BJ (cell line): ENCODE data around the gene ZWINT. TPM values are rescaled to one million over a fixed set of nuclear protein-coding genes. Genes with fewer than 3 reads are reported as not detected.
A peak's percentile ranks its signal among the peaks of the same experiment; 100 is the strongest.

Source experiments
- CTCF ChIA-PET: fragments of 350-600 bp; formaldehyde crosslinking; extraction: SDS; loops from one replicate; lab custom pipeline; 2021; ENCODE audit warnings: antibody characterized with exemption, inconsistent platforms; lab: Yijun Ruan, JAX
- POLR2A ChIA-PET: fragments of 300-600 bp; sonication (Branson Sonifier 250); formaldehyde crosslinking; extraction: SDS; loops from one replicate; lab custom pipeline; 2021; ENCODE audit warnings: antibody characterized with exemption; lab: Charles Lee
- DNase-seq: peaks from one replicate; pipeline ENCODE4 v3.0.0-alpha.2; 2011; ENCODE audit warnings: low read depth
- H3K27me3 ChIP-seq: 2 replicates; pipeline ENCODE4 v1.6.0; 2011; ENCODE audit warnings: low read length; ENCODE audit not compliant: control insufficient read depth, insufficient read depth
- H3K36me3 ChIP-seq: 2 replicates; pipeline ENCODE4 v1.5.1; 2011; ENCODE audit warnings: low read length; ENCODE audit not compliant: control insufficient read depth, insufficient read depth
- H3K4me3 ChIP-seq: 2 replicates; pipeline ENCODE4 v1.5.1; 2011; ENCODE audit warnings: low read depth, mild to moderate bottlenecking, control low read depth, low read length
- CTCF ChIP-seq: IDR thresholded peaks from 2 replicates; pipeline ENCODE4 v1.5.1; 2011; ENCODE audit warnings: low read depth, mild to moderate bottlenecking, control low read depth, inconsistent platforms, low read length, moderate library complexity; ENCODE audit not compliant: insufficient read depth
- polyA minus RNA-seq: library from RNA; depleted of rRNA, polyadenylated mRNA; stranded (reverse); fragments of >200 nt; gene quantifications from 2 replicates; pipeline ENCODE4 v1.2.3, GENCODE V29; 2011; rRNA and poly(A)+ RNA removed
- polyA plus RNA-seq: library from polyadenylated mRNA; depleted of rRNA; stranded (reverse); fragments of >200 nt; gene quantifications from 2 replicates; pipeline ENCODE4 v1.2.3, GENCODE V29; 2011; rRNA removed

The ZWINT gene, protein sequence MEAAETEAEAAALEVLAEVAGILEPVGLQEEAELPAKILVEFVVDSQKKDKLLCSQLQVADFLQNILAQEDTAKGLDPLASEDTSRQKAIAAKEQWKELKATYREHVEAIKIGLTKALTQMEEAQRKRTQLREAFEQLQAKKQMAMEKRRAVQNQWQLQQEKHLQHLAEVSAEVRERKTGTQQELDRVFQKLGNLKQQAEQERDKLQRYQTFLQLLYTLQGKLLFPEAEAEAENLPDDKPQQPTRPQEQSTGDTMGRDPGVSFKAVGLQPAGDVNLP
- polyA plus RNA-seq (31.1 and 32.3 TPM in 2 replicates), polyA minus RNA-seq (6.1 and 9.6 TPM in 2 replicates)

DNA sequence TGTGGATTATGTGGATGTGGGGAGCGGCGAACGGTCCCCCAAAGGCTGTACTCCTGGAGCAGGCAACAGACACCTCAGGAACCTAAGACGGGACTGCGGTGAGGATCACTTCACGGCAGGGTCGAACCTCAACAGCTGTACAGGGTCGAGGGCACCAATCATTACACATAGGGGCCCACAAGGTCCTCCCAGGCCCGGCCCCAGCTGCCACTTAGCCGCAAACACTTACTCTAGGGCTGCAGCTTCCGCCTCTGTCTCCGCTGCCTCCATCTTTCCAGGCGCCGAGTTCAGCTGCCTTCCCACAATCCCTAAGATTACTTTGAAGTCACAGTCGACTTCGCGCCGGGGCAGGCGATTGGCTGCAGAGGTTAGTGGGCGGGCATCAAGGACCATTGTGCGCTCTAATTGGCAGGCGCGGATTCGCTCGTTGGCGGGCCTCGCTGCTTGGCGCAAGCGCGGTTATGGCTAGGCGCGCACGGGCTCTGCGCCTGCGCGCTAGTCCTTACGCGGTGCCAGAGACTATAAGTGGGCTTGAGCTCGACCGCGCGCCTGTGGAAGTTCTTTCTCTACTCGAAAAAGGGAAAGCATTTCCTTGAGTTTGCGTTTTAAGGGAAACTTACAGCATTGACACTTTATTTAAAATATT is at the start of gene ZWINT:
Gene ZWINT (minus strand): TSS at position 293 of the 646 bp plus-strand sequence. CDS start 23 bp downstream, at position 270.
- CTCF ChIA-PET: interaction anchor here (0.6 kb wide), 1 partner anchor 1704 kb away, joined by 3 read pairs; no protein-coding TSS in a partner anchor
- Histone ChIP-seq H3K36me3 (no peaks in the 10 kb centered on the region; the same call in none of the 2 replicates), H3K27me3 (no peaks in the 10 kb centered on the region), H3K4me3 (peak within 1 kb of the TSS; percentile 59)
- no peak for TF ChIP-seq CTCF
- peak; percentile 84 for DNase-seq
- POLR2A ChIA-PET: interaction anchor here (0.7 kb wide), 1 partner anchor 64 kb away, joined by 3 read pairs; no protein-coding TSS in a partner anchor

- no peaks in the 10 kb centered on the region for H3K36me3 ChIP-seq
- H3K4me3 ChIP-seq: no peak overlapping the region
- H3K27me3 ChIP-seq: no peaks in the 10 kb centered on the region
- no peak for DNase-seq
- ChIA-PET CTCF (no interaction called here), POLR2A (no interaction called here)
- TF ChIP-seq CTCF: no peak
Measured at GRCh38 chr10:56383806-56384205, 22.7 kb upstream of the ZWINT start.

DNA sequence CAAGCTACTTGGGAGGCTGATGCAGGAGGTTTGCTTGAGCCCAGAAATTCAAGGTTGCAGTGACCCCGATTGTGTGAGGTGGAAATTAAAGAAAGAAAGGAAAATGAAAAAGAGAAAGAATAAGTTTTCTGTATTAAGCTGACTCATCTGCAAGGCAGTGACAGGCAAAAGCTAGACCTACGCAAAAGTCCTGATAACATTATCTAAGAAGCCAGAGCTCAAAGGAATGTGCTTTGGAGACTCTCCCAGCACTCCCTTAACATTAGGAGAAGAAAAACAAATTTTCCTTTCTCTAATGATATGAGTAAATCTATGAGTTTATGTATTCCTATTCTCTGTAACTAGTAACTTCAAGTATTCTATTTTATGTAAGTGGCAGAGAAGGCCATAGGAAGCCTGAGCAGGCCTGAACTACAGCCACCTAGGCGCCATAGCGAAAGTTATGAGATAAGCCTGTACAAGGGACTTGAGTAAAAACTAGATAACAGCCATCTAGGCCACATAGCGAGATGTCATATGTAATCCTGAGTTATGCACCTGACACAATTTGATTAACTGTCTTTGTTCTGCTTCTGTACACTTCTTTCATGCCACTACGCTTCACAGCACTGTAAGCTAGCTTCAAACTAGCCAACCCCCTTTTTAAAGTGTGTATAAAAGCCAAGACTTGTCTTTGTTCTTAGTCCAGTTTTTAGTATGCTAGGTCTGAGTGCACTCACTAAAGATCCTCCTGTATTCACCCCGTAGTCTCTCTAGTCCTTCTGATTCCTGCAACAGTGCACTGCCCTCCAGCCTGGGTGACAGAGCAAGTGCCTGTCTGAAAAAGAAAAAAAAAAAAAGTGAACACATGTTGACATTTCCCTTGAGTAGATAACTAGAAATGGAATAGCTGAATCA is 9.4 kb upstream of the ZWINT start:
- POLR2A ChIA-PET: no interaction called here
- no peak for DNase-seq
- TF ChIP-seq CTCF: no peak
- Histone ChIP-seq H3K4me3 (no peak overlapping the region), H3K27me3 (no peaks in the 10 kb centered on the region), H3K36me3 (no peaks in the 10 kb centered on the region)
- CTCF ChIA-PET: no interaction called here

GRCh38 chr10:56360583-56360966 is 484 bp downstream of the ZWINT start:
- no peak for DNase-seq
- no peaks in the 10 kb centered on the region for H3K27me3 ChIP-seq
- ChIA-PET POLR2A (no interaction called here), CTCF (interaction anchor here (0.6 kb wide), 1 partner anchor 1704 kb away, joined by 3 read pairs; no protein-coding TSS in a partner anchor)
- no peaks in the 10 kb centered on the region; the same call in none of the 2 replicates for H3K36me3 ChIP-seq
- H3K4me3 ChIP-seq: peak overlapping the region; percentile 59
- no peak for TF ChIP-seq CTCF
